Activated T-cell treated with anti-CD3 and anti-CD28 coated beads, Interleukin-2, amount 50 U/mL, for 24 hours (primary cell): ENCODE results near the gene OSBPL9.
A peak's percentile ranks its signal among the peaks of the same experiment; 100 is the strongest.

ENCODE experiments used
- DNase-seq: peaks from one replicate; pipeline ENCODE4 v3.0.0-alpha.2; 2020
- H3K27ac Mint-ChIP-seq: 2 replicates; pipeline ENCODE4 v1.8.0; 2020; ENCODE audit warnings: mild to moderate bottlenecking, mixed read lengths
- H3K27me3 Mint-ChIP-seq: 2 replicates; pipeline ENCODE4 v1.8.0; 2020; ENCODE audit warnings: mixed read lengths
- H3K36me3 Mint-ChIP-seq: 2 replicates; pipeline ENCODE4 v1.8.0; 2020; ENCODE audit warnings: low read depth, mixed read lengths
- H3K4me1 Mint-ChIP-seq: 2 replicates; pipeline ENCODE4 v1.8.0; 2020; ENCODE audit warnings: low read depth, mixed read lengths
- H3K4me3 Mint-ChIP-seq: 2 replicates; pipeline ENCODE4 v1.8.0; 2020; ENCODE audit warnings: mild to moderate bottlenecking, moderate library complexity, mixed read lengths
- H3K9me3 Mint-ChIP-seq: 2 replicates; pipeline ENCODE4 v1.8.0; 2020; ENCODE audit warnings: mixed read lengths

OSBPL9 gene

GRCh38 chr1:51752073-51752948, 135.4 kb downstream of the OSBPL9 start:
- no peak for DNase-seq
- no peaks in the 10 kb centered on the region for H3K9me3 Mint-ChIP-seq
- H3K4me3 Mint-ChIP-seq: no peak overlapping the region
- no peaks in the 10 kb centered on the region for H3K27me3 Mint-ChIP-seq
- H3K36me3 Mint-ChIP-seq: peaks cover 64% of the 10 kb centered on the region
- H3K4me1 Mint-ChIP-seq: peaks cover 14% of the 10 kb centered on the region
- H3K27ac Mint-ChIP-seq: no peak overlapping the region

- no peaks in the 10 kb centered on the region for H3K27me3 Mint-ChIP-seq
- no peaks in the 10 kb centered on the region for H3K9me3 Mint-ChIP-seq
- peaks cover 58% of the 10 kb centered on the region for H3K36me3 Mint-ChIP-seq
- DNase-seq: no peak
- H3K4me1 Mint-ChIP-seq: peaks cover 14% of the 10 kb centered on the region
- no peak overlapping the region for H3K4me3 Mint-ChIP-seq
- peak overlapping the region; percentile 8 for H3K27ac Mint-ChIP-seq
Observed at GRCh38 chr1:51753969-51754368, 137.1 kb downstream of the OSBPL9 start.

DNA sequence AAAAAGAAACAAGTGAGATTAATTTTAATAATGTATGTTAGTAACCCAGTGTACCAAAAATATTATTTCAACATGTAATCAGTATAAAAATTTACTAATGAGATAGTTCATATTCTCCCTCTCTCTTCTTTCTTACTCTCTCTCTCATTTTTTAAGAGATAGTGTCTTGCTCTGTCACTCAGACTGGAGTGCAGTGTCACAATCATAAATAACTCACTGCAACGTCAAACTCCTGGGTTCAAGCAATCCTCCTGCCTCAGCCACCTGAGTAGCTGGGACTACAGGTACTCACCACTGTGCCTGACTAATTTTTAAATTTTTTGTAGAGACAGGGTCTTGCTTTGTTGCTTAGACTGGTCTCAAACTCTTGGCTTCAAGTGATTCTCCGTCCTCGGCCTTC, 137.8 kb downstream of the OSBPL9 start:
- Mint-ChIP-seq H3K4me1 (peaks cover 16% of the 10 kb centered on the region), H3K27ac (no peak overlapping the region), H3K4me3 (no peak overlapping the region), H3K36me3 (peaks cover 58% of the 10 kb centered on the region), H3K9me3 (no peaks in the 10 kb centered on the region), H3K27me3 (no peaks in the 10 kb centered on the region)
- no peak for DNase-seq

DNA sequence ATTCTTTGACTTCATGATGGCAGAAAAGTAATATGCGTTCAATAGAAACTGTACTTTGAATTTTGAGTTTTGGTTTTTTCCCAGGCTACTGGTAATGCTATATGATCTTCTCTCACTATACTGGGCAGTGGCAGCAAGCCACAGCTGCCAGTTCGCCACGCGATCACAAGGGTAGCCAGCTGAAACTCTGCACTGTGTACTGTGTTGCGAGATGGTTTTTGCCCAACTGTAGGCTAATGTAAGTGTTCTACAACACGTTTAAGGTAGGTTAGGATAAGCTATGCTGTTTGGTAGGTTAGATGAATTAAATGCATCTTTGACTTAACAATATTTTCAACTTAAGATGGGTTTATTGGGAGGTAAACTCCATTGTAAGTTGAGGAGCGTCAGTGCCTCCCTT, 138.5 kb downstream of the OSBPL9 start:
- Mint-ChIP-seq H3K4me1 (peaks cover 23% of the 10 kb centered on the region), H3K9me3 (no peaks in the 10 kb centered on the region), H3K4me3 (no peak overlapping the region), H3K36me3 (peaks cover 56% of the 10 kb centered on the region), H3K27ac (no peak overlapping the region), H3K27me3 (no peaks in the 10 kb centered on the region)
- no peak for DNase-seq

DNA sequence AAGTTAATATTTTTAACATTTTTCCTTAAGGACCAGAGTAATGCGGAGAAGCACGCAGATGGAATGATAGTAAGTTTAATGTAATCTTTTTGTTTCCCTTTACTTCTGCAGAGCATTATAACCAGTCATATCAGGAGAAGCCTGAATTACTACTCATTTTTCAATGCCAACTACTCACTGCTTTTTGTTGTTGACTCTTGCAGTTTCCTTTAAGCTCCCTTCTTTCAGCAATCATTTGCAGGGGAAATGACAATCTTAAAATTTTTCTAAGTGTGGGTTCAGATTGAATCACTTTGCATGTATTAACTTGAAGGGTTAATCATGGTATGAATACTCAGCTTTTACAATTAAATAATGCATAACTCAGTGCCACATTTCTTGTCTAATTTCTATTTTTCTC, 139.4 kb downstream of the OSBPL9 start:
- Mint-ChIP-seq H3K27ac (peak overlapping the region; percentile 70), H3K4me3 (no peak overlapping the region), H3K9me3 (no peaks in the 10 kb centered on the region), H3K4me1 (peaks cover 28% of the 10 kb centered on the region), H3K36me3 (peaks cover 56% of the 10 kb centered on the region), H3K27me3 (no peaks in the 10 kb centered on the region)
- DNase-seq: no peak

DNA sequence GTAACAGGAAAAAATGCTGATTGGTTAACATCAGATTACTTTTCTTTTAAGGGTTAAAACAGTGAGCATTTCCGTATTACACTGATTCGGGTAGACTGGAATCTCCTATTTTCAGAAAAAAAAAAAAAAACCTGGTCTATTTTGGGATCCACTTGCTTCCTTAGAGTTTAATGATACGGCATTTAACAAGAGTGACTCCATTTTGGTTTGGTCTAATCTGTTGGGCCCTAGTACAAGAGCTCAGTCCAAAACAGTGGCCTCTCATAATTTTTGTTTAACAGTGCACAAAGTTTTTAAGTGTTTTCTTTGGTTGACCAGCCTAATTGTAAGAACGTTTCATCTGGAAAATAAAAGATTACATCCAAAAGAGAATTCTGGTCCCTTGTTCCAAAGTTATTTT, 141.4 kb downstream of the OSBPL9 start:
- H3K4me1 Mint-ChIP-seq: peaks cover 36% of the 10 kb centered on the region
- no peaks in the 10 kb centered on the region for H3K9me3 Mint-ChIP-seq
- no peak overlapping the region for H3K4me3 Mint-ChIP-seq
- peaks cover 50% of the 10 kb centered on the region for H3K36me3 Mint-ChIP-seq
- H3K27ac Mint-ChIP-seq: no peak overlapping the region
- no peak for DNase-seq
- no peaks in the 10 kb centered on the region for H3K27me3 Mint-ChIP-seq

DNA sequence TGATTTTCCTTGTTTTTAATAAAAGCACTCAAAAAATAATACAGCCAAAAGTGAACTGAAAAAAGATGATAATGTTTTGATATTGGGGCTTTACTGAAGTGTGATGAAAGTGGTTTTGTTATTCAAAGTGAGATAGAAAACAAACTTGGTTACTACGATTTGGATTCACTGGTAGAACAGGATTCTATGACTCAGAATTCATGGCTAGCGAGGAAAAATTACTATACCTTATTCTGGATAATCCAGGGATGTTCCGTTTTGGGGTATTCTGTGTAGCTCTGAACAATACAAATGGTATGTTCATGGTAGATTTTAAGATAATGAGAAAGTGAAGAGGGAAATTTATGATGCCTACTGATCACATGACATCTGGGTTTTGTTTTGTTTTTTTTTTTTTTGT, 144.0 kb downstream of the OSBPL9 start:
- Mint-ChIP-seq H3K9me3 (no peaks in the 10 kb centered on the region), H3K27me3 (no peaks in the 10 kb centered on the region), H3K27ac (no peak overlapping the region), H3K4me1 (peaks cover 33% of the 10 kb centered on the region), H3K36me3 (peaks cover 52% of the 10 kb centered on the region), H3K4me3 (no peak overlapping the region)
- no peak for DNase-seq

DNA sequence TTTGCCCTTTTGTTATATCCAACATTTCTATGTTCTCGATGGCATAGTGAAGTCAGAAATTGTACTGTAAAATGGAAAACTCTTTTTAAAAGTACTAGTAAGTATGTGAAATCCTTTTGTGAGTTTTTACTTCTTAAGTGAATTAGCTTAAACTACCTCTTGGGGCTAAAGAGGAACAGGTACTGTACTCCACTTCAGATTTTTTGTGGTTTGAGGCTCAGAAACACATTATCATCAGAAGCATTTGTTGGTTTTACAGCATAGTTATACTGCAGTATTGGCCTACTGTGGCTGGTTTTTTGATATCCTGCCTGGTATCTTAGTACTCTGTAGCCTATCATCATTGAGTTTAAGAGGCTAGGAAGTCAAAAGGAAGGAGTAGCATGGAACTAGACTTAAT, 144.5 kb downstream of the OSBPL9 start:
- DNase-seq: no peak
- peaks cover 54% of the 10 kb centered on the region for H3K36me3 Mint-ChIP-seq
- H3K4me1 Mint-ChIP-seq: peaks cover 28% of the 10 kb centered on the region
- no peaks in the 10 kb centered on the region for H3K9me3 Mint-ChIP-seq
- H3K27me3 Mint-ChIP-seq: no peaks in the 10 kb centered on the region
- no peak overlapping the region for H3K27ac Mint-ChIP-seq
- H3K4me3 Mint-ChIP-seq: no peak overlapping the region

DNA sequence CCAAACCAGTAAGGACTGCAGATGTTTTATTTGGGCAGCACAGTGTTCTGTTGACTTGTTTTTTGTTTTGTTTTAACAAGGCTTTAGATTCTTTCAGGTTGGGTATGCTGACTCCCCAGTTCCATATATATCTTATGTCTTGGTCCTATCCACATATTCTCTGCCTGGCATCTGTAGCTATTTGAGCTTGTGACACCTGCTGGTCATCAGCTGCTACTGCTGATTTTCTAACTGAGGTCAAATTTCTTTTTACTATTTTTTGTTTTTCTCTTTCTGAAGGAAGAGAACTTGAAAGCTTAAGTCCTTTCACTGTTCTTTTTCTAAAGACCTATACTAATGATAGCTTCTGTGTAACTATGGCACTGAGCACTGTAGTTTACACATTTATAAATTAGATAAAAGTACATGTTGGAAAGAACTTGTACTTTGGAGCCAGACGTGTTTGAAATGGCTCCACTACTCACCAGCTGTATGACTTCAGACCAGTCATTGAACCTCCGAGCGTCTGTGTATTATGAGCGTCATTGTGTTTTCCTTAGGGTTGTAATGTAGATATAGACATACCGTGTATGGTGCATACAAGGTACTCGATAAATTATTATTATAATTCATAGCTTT, 152.2 kb downstream of the OSBPL9 start:
- Mint-ChIP-seq H3K9me3 (no peaks in the 10 kb centered on the region), H3K4me3 (no peak overlapping the region), H3K27ac (no peak overlapping the region), H3K27me3 (no peaks in the 10 kb centered on the region), H3K4me1 (peaks cover 15% of the 10 kb centered on the region), H3K36me3 (peaks cover 76% of the 10 kb centered on the region)
- no peak for DNase-seq

- H3K4me3 Mint-ChIP-seq: no peak overlapping the region
- H3K27ac Mint-ChIP-seq: peak overlapping the region; percentile 41
- H3K36me3 Mint-ChIP-seq: peaks cover 78% of the 10 kb centered on the region
Observed at GRCh38 chr1:51776408-51776807, 159.5 kb downstream of the OSBPL9 start.

DNA sequence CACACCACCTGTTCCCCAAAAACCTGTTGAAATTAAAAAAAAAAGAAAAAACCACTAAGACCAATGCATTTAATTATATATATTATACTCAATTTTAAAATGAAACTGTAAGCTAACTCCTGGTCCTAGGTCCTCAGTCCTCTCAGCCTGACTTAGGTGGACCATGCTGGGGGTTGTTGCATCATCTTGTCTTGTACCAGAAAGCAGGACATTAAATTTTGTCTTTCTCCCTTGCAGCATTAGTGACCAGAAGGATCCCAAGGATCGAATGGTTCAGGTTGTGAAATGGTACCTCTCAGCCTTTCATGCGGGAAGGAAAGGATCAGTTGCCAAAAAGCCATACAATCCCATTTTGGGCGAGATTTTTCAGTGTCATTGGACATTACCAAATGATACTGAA, 164.0 kb downstream of the OSBPL9 start:
- no peak for DNase-seq
- Mint-ChIP-seq H3K4me1 (peaks cover 4% of the 10 kb centered on the region), H3K4me3 (no peak overlapping the region), H3K27ac (no peak overlapping the region), H3K9me3 (no peaks in the 10 kb centered on the region), H3K27me3 (no peaks in the 10 kb centered on the region), H3K36me3 (peaks cover 83% of the 10 kb centered on the region)

More at GRCh38 chr1:51776408-51776807, 159.5 kb downstream of the OSBPL9 start:
- DNase-seq: no peak
- Mint-ChIP-seq H3K27me3 (no peaks in the 10 kb centered on the region), H3K4me1 (peaks cover 18% of the 10 kb centered on the region), H3K9me3 (no peaks in the 10 kb centered on the region)

DNA sequence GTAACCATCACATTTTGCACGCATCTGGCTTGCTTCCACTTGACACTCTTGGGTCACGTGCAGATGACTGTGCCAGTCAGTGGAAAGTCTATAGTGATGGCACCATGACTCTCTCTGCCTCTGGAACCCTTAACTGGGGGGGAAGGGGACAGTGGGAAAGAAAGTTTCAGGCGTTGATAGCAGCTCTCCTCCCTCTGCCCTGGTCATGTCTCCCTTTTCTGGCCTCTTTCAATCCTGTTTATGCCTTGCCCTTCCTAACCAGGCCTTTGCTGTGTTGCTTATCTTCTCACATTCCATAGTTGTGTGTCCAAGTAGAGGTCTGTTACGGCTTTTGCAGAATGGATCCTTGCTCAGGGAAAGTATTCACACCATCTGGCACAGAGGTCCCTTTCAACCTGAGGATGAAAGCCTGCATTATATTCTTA, 168.1 kb downstream of the OSBPL9 start:
- no peaks in the 10 kb centered on the region for H3K4me1 Mint-ChIP-seq
- H3K27me3 Mint-ChIP-seq: no peaks in the 10 kb centered on the region
- peaks cover 91% of the 10 kb centered on the region for H3K36me3 Mint-ChIP-seq
- no peak overlapping the region for H3K4me3 Mint-ChIP-seq
- H3K9me3 Mint-ChIP-seq: no peaks in the 10 kb centered on the region
- DNase-seq: no peak
- H3K27ac Mint-ChIP-seq: peak overlapping the region; percentile 53

GRCh38 chr1:51788938-51789337, 172.0 kb downstream of the OSBPL9 start:
- Mint-ChIP-seq H3K36me3 (peaks cover 99% of the 10 kb centered on the region), H3K4me1 (peaks cover 14% of the 10 kb centered on the region), H3K27ac (peak overlapping the region; percentile 63), H3K27me3 (no peaks in the 10 kb centered on the region), H3K4me3 (no peak overlapping the region), H3K9me3 (no peaks in the 10 kb centered on the region)
- DNase-seq: no peak

- DNase-seq: no peak
- Mint-ChIP-seq H3K4me3 (no peak overlapping the region), H3K27me3 (no peaks in the 10 kb centered on the region), H3K27ac (peak overlapping the region; percentile 63), H3K9me3 (no peaks in the 10 kb centered on the region), H3K4me1 (peaks cover 16% of the 10 kb centered on the region), H3K36me3 (peaks cover 99% of the 10 kb centered on the region)
Observed at GRCh38 chr1:51789342-51789741, 172.4 kb downstream of the OSBPL9 start.

DNA sequence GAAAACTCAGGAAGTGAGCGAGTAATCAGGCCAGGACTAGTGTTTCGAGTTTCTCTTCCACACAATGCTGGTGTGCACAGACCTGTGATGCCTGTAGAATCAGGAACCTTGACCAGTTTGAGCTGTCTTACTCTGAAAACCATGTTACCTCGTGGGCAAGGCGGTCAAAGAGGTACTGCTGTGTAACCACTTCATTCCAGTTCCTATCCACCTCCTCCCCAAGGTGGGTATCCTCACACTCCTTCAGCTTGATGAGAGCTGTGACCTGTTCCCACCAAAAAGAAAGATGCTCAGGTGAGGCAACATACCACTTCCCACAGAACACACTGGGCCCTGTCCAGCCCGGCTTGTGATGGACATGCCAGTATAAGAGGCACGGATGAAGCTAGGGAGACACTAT, 173.5 kb downstream of the OSBPL9 start:
- Mint-ChIP-seq H3K27me3 (no peaks in the 10 kb centered on the region), H3K27ac (peak overlapping the region; percentile 70), H3K9me3 (no peaks in the 10 kb centered on the region), H3K4me1 (peaks cover 16% of the 10 kb centered on the region), H3K36me3 (peaks cover 99% of the 10 kb centered on the region), H3K4me3 (no peak overlapping the region)
- no peak for DNase-seq
